IPS DF 4.7 (cell line): Measurements from ENCODE around the gene PPP1R14D.

Experiments
- DNase-seq: peaks from one replicate; pipeline ENCODE4 v3.0.0-alpha.2; 2013; ENCODE audit warnings: low spot score; ENCODE audit errors: extremely low read depth

PPP1R14D gene

DNA sequence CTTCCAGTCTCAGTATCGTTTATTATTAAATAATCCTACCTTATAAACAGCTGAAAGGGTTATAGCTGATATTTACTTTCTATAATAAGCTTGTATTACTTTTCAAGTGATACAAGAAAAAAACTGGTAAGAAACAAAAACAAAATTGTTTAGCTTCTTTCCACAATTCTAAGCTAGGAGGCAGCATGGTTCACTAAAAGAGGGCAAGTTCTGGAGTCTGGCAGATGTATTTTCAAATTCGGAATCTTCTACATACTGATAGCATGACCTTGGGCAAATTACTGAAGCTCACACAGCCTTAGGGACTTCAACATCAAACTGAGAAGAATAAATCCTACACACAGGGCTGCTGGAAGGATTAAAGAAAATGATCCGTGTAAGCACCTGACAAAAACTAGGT lies 43.3 kb downstream of the PPP1R14D start:
- DNase-seq = no peak

GRCh38 chr15:40782609-40783227 lies 45.8 kb downstream of the PPP1R14D start:
- DNase-seq = no peak

DNA sequence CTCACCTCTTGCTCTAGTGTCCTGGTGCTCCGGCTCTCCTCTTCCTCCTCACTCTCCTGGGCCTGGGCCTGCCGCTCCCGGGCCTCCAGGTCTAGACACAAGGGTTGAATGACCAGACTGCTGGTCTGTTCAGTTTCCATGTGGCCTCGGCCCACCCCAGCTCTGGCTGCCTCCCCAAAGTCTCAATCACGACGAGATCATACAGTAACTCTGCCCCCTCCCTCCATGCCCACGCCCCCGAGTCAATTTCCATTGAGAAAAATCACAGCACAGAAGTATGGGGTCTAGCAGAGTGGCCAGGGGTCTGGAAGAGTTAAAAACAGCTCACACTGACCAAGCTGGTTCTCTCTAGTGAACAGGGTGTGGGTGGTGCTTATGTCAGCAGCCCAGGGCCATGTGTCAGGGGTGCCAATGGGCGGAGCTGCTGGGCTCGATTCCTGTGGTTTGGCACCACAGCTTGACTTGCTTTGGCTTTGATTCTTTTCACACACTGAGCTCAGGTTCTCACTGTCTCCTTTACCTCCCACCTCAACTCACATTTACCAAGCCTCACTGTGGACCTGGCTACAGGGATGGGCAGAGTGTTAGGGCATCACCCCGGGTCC lies 51.9 kb downstream of the PPP1R14D start:
- DNase-seq = no peak

DNA sequence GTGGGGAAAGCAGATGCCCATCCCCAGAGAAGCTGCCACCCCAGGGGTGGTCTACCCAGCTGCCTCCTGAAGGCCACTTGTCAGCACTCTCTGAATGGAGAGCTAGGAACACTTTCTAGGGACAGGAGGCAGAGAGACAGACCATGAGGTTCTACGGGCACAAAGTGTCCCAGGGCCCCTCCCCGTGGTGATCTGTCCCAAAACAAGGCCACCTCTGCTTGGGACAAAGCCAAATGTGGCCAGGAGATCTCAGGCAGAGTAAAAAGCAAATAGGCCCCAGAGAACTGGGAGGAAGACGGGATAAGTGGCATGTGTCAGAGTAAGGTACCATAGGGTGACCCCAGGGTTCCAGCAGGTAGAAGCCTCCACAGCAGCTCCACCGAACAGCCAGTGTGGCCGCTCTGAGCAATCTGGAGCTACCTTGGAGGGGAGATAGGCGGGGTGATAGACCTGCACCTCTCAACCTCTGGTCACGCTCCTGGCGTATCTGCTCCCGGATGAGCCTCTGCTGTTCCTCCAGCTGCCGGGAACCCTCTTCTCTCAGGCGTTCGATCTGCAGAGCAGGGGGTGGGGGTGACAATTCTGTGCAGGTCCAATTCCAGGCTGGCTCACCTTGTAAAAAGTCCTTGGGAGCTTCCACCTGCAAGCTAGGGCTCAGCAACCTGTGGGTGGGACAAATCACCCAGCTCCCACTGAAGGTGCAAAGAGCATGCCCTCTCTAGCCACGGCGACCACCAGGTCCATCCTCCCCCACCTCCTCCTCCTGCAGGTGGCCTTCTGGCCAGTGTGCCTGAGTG lies 52.6 kb downstream of the PPP1R14D start:
- no peak for DNase-seq

DNA sequence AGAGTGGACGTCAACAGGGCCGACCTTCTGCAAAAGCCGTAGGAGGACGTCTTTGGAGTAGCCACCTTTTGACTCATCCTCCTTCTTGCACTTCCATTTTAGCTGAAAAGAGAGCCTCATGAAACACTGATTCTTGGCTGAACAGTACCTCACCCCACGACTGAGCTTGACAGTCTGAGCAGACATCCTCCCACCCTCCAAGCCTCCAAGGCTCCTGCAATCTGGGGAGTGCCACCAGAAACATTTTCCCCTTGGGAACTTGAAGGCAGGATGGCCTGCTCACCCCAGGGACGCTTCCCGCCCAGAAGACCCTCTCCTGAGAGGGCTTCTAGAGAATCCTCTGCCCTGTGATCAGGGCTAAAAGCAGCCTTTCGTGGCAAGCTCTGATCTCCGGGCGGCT lies 53.5 kb downstream of the PPP1R14D start:
- no peak for DNase-seq

DNA sequence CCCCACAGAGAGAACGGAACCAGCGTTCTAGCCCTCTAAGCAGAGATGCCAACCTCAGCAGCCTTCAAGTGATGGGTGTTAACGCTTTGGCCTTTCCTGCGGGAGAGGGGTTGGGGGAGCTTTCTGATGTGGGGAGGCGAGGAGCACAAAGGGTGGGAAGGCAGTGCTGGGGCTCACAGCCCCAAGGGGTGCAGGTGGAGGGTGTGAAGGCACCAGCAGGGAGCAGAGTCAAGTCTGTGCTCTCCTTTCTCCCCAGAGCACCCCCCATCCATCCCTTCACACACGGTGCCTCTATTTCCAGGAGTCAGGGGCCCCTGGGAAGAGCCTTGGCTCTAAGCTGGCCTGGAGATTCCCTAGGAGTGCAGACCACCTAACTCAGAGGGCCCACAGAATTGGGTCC lies 54.6 kb downstream of the PPP1R14D start:
- no peak for DNase-seq

- DNase-seq = no peak
Observed at GRCh38 chr15:40773496-40773895, 55.0 kb downstream of the PPP1R14D start.

DNA sequence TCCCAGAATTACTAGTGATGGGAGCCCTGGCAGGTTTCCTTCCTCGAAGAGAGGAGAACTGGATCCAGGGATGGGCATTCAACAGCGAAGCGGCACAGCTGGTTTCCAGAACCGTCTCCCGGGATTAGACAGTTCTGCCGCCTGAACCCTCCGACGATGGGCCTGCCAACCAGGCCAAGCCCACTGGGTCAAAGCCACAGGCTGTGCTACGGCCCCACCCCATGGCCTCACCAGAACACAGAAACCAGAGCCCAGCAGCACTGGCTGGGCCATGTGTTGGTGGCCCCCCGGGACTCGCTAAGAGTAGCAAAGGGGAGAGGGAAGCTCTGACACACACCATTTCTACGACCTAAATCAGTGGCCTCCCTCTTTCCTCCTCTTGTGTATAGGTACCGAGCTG lies 56.5 kb downstream of the PPP1R14D start:
- DNase-seq = no peak

DNA sequence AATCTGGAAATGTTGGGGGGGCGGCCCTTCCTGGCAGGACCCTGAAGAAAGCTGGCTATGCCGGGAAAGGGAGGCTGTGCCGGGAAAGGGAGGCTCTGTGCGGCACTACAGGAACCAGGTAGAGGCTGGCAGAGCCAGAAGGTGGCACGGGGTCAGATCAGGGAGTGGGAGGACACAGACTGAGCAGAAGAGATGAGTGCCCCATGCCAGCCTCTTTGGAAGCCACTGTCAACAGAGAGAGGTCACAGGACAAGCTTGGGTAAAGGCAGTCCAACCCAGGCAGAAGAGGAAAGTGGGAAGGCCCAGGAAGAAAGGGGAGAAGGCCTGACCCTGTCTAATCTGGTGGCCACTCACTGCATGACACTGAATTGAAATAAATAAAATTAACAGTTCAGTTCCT lies 57.3 kb downstream of the PPP1R14D start:
- DNase-seq = no peak

DNA sequence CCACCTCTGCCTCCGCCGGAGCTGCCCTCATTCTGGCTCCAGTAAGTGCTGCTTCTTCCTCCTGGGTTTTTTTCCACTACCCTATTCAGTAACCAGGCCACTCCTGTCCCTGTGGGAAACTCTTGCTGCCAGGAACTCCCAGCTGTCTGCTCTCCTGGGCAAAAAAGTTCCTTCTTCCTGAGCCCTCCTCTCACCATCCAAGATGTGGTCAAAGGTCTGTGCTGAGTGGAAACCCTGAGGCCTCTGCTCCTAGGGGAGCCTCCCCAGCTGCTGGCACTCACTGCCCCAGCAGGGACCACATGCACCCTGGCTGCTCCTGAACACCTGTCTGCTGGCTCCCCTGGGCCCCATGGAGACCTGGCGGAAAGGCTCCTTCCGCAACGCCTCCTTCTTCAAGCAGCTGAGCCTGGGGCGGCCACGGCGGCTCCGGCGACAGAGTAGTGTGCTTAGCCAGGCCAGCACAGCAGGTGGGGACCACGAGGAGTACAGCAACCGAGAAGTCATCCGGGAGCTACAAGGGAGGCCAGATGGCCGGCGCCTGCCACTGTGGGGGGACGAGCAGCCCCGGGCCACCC lies 58.3 kb downstream of the PPP1R14D start:
- DNase-seq = no peak

GRCh38 chr15:40769274-40770146 lies 59.0 kb downstream of the PPP1R14D start, which contains the start of gene C15orf62:
Gene C15orf62, plus strand, starts transcription at chr15:40769980. Its CDS starts 516 bp downstream, at chr15:40770496.
- DNase-seq = no peak

GRCh38 chr15:40768521-40769273 lies 59.8 kb downstream of the PPP1R14D start:
- DNase-seq = no peak

DNA sequence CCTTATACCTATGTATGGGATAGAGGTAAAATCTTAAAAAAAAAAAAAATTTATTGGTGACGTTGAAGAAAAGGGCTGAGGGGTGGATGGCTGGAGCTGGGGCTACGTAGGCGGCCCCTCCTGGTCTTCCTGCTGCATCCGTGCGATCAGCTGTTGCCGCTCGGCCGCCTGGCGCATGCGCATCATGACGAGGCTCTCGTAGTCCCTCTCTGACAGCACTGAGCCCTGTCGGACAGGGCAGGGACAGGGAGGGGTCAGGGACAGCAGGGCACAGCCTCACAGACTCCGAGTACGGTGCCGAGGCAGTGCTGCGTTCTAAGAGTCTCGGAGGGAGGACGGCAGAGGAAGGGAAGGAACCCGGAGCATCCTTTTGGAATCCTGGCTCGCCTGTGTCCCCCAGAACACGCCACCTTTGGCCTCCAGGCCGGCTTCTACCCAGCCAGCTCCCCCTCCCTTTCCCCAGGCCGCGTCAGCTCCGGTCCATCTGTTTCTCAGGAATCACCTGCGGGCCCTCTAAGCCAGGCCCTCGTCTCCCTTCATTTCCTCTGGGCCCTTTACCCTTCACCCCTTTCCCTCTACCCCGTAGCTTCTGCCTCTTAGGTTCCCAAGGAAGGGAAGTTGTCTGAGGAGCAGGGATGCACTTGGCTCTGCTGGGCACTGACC lies 60.5 kb downstream of the PPP1R14D start:
- no peak for DNase-seq

DNA sequence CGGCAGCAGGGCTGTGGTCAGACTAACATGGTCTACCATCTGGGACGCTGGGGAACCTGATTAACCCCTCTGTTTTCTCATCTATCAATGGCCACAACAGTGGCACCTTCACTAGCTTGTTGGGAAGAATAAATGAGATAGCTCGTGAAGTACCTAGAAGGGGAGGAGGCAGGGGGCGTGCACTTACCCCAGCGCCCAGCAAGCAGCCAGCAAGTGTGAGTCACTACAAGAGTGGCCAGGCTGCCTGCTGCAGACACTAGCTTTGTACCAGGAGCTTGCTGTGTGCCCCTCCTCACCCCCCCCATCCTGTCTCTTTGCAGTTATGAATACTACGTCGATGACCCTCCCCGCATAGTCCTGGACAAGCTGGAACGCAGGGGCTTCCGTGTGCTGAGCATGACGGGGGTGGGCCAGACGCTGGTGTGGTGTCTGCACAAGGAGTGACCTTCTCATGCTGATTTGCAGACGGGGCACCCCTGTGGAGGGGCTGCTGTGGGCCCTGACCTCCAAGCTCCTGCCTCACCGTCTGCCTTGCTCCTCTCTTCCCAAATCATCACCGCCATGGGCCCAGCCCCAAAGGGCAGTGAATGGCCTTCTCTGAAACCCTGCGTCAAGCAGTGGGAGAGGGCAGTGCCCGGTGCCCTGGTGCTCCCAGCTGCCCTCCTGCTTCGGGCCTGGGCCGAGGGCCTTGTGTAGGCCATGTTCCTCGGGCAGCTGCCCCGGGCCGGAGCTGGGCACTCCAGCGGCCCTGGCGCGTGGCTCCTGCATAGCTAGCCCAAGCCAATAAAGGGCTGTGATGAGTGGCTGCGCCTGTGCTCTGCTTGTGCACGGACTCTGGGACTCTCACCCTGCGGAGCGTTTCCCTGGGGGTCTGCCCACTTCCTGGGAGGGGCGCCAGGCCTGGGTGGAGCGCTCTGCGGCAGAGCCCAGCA lies 61.3 kb downstream of the PPP1R14D start:
- DNase-seq = no peak

DNA sequence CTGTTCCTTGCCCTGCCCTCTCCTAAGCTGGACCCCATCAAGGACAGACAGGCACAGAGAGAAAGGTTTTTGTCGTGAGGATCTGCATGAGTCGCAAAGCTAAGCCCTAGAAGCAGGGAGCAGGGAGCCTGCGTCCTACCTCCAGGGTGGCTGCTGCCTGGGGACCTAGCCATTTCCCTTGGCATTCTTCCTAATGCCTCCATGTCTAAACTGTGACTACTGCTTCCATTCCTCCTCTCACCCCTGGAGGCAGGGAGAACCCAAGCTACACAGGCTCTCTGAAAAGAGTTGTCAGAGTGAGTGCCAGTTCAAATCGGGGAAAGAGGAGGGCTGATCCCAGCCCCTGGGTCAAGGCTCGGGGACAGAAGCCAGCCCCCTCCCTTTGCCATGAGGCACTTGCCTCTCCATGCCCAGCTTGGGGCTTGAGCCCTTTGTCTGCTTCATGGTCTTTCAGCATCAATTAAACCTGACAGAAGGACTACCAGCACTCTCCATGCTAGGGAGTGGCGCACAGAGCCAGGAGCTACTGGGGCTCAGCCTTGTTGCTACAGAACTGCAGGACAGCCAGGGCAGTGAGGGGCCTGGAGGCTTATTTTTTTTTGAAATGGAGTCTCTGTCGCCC lies 62.2 kb downstream of the PPP1R14D start:
- no peak for DNase-seq
